Body of pancreas (tissue), 4 donors: ENCODE measurements around the gene CAMK1D.

ENCODE experiments used
- POLR2A ChIP-seq, 3 donors: fragments of 450-650 bp; IDR thresholded peaks; one replicate each; pipeline ENCODE4 v1.6.1; 2016; ENCODE audit warnings: antibody characterized with exemption in 3 of 3, mild to moderate bottlenecking in 2 of 3
- TF ChIP-seq, protein P1 (sequence below), 7 experiments: fragments of 450-650 bp in 4 of 7; fragments of 200-600 bp in 3 of 7; sonication (generic) in 3 of 7; IDR thresholded peaks; one replicate each; pipeline ENCODE4 v1.5.1; 2016 to 2019; ENCODE audit warnings: antibody characterized with exemption in 7 of 7

DNA sequence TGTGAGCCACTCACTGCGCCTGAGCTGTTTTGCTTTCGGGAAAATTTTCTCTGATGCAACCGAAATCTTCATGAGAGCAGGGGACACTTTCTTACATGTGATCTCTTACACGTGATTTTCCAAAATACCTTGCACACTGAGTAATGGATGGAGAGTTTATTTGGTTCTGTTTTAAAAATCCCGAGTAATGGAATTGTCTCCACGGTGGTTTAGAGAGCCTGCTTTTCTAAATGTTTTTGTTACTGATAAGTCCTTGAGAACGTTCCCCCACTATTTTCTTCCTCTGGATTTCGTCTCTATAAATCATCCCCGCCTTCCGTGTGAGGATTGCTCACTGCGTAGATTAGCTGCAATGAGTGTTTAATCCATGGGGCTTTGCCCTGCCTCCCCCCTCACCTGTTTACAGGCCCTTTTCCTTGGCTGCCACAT is 25.7 kb downstream of the CAMK1D start:
- TF ChIP-seq, protein P1, sequence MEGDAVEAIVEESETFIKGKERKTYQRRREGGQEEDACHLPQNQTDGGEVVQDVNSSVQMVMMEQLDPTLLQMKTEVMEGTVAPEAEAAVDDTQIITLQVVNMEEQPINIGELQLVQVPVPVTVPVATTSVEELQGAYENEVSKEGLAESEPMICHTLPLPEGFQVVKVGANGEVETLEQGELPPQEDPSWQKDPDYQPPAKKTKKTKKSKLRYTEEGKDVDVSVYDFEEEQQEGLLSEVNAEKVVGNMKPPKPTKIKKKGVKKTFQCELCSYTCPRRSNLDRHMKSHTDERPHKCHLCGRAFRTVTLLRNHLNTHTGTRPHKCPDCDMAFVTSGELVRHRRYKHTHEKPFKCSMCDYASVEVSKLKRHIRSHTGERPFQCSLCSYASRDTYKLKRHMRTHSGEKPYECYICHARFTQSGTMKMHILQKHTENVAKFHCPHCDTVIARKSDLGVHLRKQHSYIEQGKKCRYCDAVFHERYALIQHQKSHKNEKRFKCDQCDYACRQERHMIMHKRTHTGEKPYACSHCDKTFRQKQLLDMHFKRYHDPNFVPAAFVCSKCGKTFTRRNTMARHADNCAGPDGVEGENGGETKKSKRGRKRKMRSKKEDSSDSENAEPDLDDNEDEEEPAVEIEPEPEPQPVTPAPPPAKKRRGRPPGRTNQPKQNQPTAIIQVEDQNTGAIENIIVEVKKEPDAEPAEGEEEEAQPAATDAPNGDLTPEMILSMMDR (IDR thresholded peaks at IDR 0.05): no peak
- TF ChIP-seq POLR2A (IDR thresholded peaks at IDR 0.05): no peak
